Uterus (tissue), 4 donors: ENCODE data around the gene CTIF. TPM values are rescaled to one million over a fixed set of nuclear protein-coding genes. Genes with fewer than 3 reads are reported as not detected.

Experiments used
- DNase-seq, 2 donors: peaks; one replicate each; pipeline ENCODE4 v3.0.0-alpha.2; 2019 to 2020
- H3K27ac ChIP-seq, 2 donors: fragments of 200-600 bp; sonication (generic); 1 replicate in 1 of 2; 2 replicates in 1 of 2; pipeline ENCODE4 v1.5.1; 2016 to 2018
- H3K27me3 ChIP-seq, 2 donors: fragments of 200-600 bp; sonication (generic); one replicate each; pipeline ENCODE4 v1.5.1; 2018 to 2019; ENCODE audit warnings: control low read depth in 1 of 2
- H3K36me3 ChIP-seq, 2 donors: fragments of 200-600 bp; sonication (generic); one replicate each; pipeline ENCODE4 v1.5.1; 2019; ENCODE audit warnings: control low read depth in 1 of 2
- H3K4me1 ChIP-seq, 2 donors: fragments of 200-600 bp; sonication (generic); one replicate each; pipeline ENCODE4 v1.5.1; 2018 to 2019; ENCODE audit warnings: control low read depth in 1 of 2
- H3K4me3 ChIP-seq, 2 donors: fragments of 200-600 bp; sonication (generic); 1 replicate in 1 of 2; 2 replicates in 1 of 2; pipeline ENCODE4 v1.5.1; 2018 to 2019; ENCODE audit warnings: mild to moderate bottlenecking in 1 of 2
- H3K9me3 ChIP-seq, 2 donors: fragments of 200-600 bp; sonication (generic); one replicate each; pipeline ENCODE4 v1.5.1; 2019; ENCODE audit warnings: control low read depth in 1 of 2
- CTCF ChIP-seq, 4 experiments: fragments of 200-600 bp in 2 of 4; fragments of 450-650 bp in 2 of 4; sonication (generic) in 2 of 4; IDR thresholded peaks; one replicate each; pipeline ENCODE4 v1.5.1; 2016 to 2019; ENCODE audit warnings: antibody characterized with exemption in 4 of 4, mild to moderate bottlenecking in 2 of 4, moderate library complexity in 1 of 4
- POLR2A ChIP-seq, 2 donors: fragments of 450-650 bp; IDR thresholded peaks; one replicate each; pipeline ENCODE4 v1.6.1; 2016; ENCODE audit warnings: antibody characterized with exemption in 2 of 2, mild to moderate bottlenecking in 1 of 2, moderate library complexity in 1 of 2
- intact Hi-C: fragments of 100-400 bp; cut with DNase I; formaldehyde crosslinking; loops from one replicate; pipeline ENCODE4 v1.15.1; 2023; ENCODE audit warnings: low total_unique reads
- total RNA-seq, 4 donors: library from RNA; depleted of rRNA in 3 of 4; stranded (reverse); fragments of >200 nt in 3 of 4; gene quantifications; one replicate each; pipeline versions ENCODE4 v1.1.0 to v1.2.4, GENCODE V29; 2014 to 2023
- donor health status: DM: yes; HTN: yes; CAD: no.

Gene CTIF
- total RNA-seq, 4 donors from 2014 or later = 11.3 to 94.3 (median 48.0) TPM

DNA sequence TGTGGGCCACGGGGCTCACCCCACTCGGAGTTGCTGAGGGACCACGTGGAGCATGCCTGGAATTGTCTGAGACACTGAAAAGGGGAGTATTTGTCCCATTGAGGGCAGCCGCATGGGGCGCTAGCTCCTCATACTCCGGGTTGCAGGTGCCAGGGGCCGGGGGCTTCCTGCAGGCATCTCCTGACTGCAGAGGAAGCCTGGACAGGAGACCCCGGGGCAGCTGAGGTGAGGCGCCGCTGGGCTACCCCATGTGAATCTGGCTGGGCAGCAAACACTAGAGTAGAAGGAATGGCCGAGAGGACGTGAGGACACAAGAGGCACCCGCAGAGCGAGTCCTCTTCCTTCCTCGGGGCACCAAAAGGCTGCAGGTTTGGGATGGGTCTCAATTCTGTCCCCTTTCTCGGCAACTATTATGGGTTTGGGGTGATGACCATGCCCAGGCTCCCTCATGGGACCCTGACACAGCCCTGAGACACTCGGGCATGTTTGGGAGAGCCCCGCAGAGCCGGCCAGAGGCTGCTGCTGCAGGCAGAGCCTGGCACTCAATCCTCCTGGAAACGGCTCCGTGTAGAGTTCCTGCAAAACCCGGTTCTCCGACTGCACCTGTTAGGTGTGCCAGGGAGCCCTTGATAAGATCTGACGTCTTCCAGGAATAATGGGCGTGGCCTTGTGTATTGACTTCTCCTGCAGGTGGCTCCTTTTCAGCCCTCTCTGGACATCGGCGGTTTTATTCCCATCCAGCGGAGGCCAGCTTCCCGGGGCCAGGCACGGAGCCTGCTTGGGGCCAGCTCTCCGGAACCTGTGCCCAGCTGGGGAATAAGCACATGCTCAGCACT is 77.0 kb downstream of the CTIF start:
- TF ChIP-seq POLR2A (IDR thresholded peaks at IDR 0.05) (no peak), CTCF (IDR thresholded peaks at IDR 0.05) (no peak)
- no peak overlapping the region for H3K4me3 ChIP-seq
- H3K4me1 ChIP-seq = no peaks in the 10 kb centered on the region
- no peak for DNase-seq
- H3K9me3 ChIP-seq = no peaks in the 10 kb centered on the region
- no peaks in the 10 kb centered on the region for H3K36me3 ChIP-seq
- no peak overlapping the region for H3K27ac ChIP-seq
- H3K27me3 ChIP-seq = no peaks in the 10 kb centered on the region
- intact Hi-C loops = no loop called here

GRCh38 chr18:48616484-48617255 is 77.8 kb downstream of the CTIF start:
- Histone ChIP-seq H3K27me3 (no peaks in the 10 kb centered on the region), H3K9me3 (no peaks in the 10 kb centered on the region), H3K4me3 (no peak overlapping the region), H3K36me3 (no peaks in the 10 kb centered on the region), H3K27ac (no peak overlapping the region), H3K4me1 (no peaks in the 10 kb centered on the region)
- intact Hi-C loops = no loop called here
- TF ChIP-seq CTCF (IDR thresholded peaks at IDR 0.05) (no peak), POLR2A (IDR thresholded peaks at IDR 0.05) (no peak)
- no peak for DNase-seq

DNA sequence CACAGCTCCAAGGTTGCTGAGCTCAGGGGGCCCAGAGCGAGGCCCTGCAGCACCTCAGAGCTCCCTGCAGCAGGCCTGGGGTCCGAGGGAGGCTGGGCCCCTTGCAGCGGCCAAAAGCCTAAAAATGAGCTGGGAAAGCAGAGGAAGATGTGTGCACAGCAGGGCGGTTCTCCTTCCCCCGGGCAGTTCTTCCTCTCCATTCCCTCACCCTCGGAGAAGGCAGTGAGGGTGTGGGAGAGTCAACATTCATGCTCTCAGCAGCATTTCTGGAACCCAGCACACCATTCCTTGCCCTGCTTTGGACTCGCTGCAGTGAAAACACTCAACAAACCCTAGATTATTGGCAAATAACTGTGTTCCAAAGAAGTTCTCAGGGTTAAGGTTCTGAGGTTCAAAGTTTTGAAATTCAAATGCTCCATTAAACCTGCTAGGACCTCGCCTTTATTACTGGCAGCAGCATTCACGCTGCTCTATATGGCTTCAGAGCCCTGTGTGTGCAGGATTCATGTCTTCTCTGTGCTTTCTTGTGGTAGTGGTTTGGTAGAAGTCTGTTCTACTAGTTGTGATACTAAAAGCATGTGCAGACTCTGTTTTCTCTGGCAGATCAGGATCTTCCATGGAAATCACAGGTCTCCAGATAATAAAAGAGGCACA is 79.1 kb downstream of the CTIF start:
- intact Hi-C loops = no loop called here
- H3K4me1 ChIP-seq = no peaks in the 10 kb centered on the region
- H3K27me3 ChIP-seq = no peaks in the 10 kb centered on the region
- no peak overlapping the region for H3K27ac ChIP-seq
- H3K9me3 ChIP-seq = no peaks in the 10 kb centered on the region
- H3K36me3 ChIP-seq = no peaks in the 10 kb centered on the region
- no peak overlapping the region for H3K4me3 ChIP-seq
- TF ChIP-seq CTCF (IDR thresholded peaks at IDR 0.05) (no peak), POLR2A (IDR thresholded peaks at IDR 0.05) (no peak)
- no peak for DNase-seq

DNA sequence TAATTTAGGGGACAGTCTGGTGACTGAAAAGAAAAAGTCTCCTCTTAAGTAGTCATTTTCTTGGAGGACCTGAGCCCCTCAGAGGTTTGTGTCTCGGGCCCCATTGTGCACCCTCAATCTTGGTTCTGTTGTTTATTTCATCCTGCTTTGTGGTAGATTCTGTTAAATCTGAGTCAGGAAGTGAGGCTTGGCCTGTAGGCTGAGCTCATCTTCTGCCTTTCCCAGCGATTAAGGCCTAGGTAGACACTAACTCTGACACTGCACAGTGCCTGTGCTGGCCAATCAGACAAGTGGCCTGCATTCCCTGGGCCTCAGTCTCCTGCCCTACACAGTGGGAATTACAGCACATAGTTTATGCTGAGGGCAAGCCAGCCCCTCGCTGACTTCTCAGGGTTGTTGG is 80.2 kb downstream of the CTIF start:
- H3K27ac ChIP-seq = no peak overlapping the region
- H3K4me1 ChIP-seq = no peaks in the 10 kb centered on the region

More for the DNA sequence above, 80.2 kb downstream of the CTIF start:
- Histone ChIP-seq H3K36me3 (no peaks in the 10 kb centered on the region), H3K4me3 (no peak overlapping the region), H3K9me3 (no peaks in the 10 kb centered on the region), H3K27me3 (no peaks in the 10 kb centered on the region)
- TF ChIP-seq CTCF (IDR thresholded peaks at IDR 0.05) (no peak), POLR2A (IDR thresholded peaks at IDR 0.05) (no peak)
- intact Hi-C loops = no loop called here
- DNase-seq = no peak
